ENCODE data around the gene GNG8. TPM values are rescaled to one million over a fixed set of nuclear protein-coding genes. Genes with fewer than 3 reads are reported as not detected.
A peak's percentile ranks its signal among the peaks of the same experiment; 100 is the strongest.

The GNG8 gene
- total and polyA plus RNA-seq, 10 of the 15 experiments (the other 5 are each of a cell fraction or from before 2014, with no cell fraction given): 1.2 to 6.6 (median 2.7) TPM; not detected in 6

- Histone ChIP-seq H3K9ac (ENCODE audit: control insufficient read depth, insufficient read depth, low read length) (no peak overlapping the region), H3K4me2 (ENCODE audit: control insufficient read depth, insufficient read depth) (peak overlapping the region; percentile 75), H3K27ac (ENCODE audit: control insufficient read depth, insufficient read depth) (no peak overlapping the region; the same call in 1 of the 2 replicates), H3K4me3 (no peak overlapping the region), H3K4me1 (ENCODE audit: control insufficient read depth, insufficient read depth, low read length) (peaks cover 27% of the 10 kb centered on the region), H2AFZ (ENCODE audit: control insufficient read depth, low read depth, low read length) (no peak overlapping the region), H3K79me2 (ENCODE audit: control insufficient read depth, insufficient read depth, low read length) (peaks cover 1% of the 10 kb centered on the region), H3K36me3 (ENCODE audit: control insufficient read depth in 2 of 2, insufficient read depth in 2 of 2, low read length in 1 of 2) (peaks cover 32 to 38% of the 10 kb centered on the region in 2 experiments), H3K27me3 (replicated peaks in 1 of 2; ENCODE audit: control insufficient read depth in 2 of 2, insufficient read depth in 2 of 2, low read length in 1 of 2) (no peaks in the 10 kb centered on the region), H4K20me1 (ENCODE audit: control insufficient read depth, insufficient read depth) (peaks cover 10% of the 10 kb centered on the region), H3K9me3 (replicated peaks; ENCODE audit: control insufficient read depth, insufficient read depth, low read length) (no peaks in the 10 kb centered on the region)
- ChIA-PET CTCF (interaction anchor here (0.7 to 13.7 kb wide), 11 partner anchors 10 to 257 kb away, joined by 3 to 434 read pairs (median 5); partner anchors contain the start of genes CALM3, DACT3, FKRP and GNG8), RAD21 (ENCODE audit: unreplicated experiment) (interaction anchor here (1.7 to 11.8 kb wide), 4 partner anchors 9 to 81 kb away, joined by 6 to 245 read pairs (median 28); partner anchors contain the start of genes CALM3 and DACT3), SMC1A (ENCODE audit: uncharacterized antibody, unreplicated experiment) (interaction anchor here (0.6 to 17.6 kb wide), 6 partner anchors 10 to 321 kb away, joined by 3 to 286 read pairs (median 4); partner anchors contain the start of genes CALM3 and DACT3), POLR2A (interaction anchor here (0.5 to 5.5 kb wide), 5 partner anchors 10 to 103 kb away, joined by 5 to 45 read pairs (median 7); partner anchors contain the start of genes CALM3, DACT3 and GNG8)
- ATAC-seq (peak; percentile 40), FAIRE-seq (no peak), DNase-seq (ENCODE audit: low read depth, low spot score) (no peak)
- intact Hi-C loops (cut with micrococcal nuclease; ENCODE audit: unreplicated experiment): loop anchor here (5.0 kb wide), 1 partner anchor 106 kb away; the partner anchor contains the start of gene PRKD2
- BruUV-seq (replicated peaks): no TSS peak
- in situ Hi-C loops (cut with MboI): loop anchor here (5.0 kb wide), 1 partner anchor 51 kb away; the partner anchor contains the start of gene DACT3
- 58% methylated on average over 17 of the region's 17 CpGs for WGBS (ENCODE audit: insufficient coverage, insufficient replicate concordance, low lambda C conversion rate, missing lambda C conversion rate)
- TF ChIP-seq BACH1 (IDR thresholded peaks at IDR 0.05; ENCODE audit: borderline replicate concordance): peak; percentile 19; the same call in 1 of the 2 replicates
- peak; percentile 57; the same call in 1 of the 2 replicates for TF ChIP-seq ATF2 (IDR thresholded peaks at IDR 0.05; ENCODE audit: low read length)
- TF ChIP-seq RUNX3 (IDR thresholded peaks at IDR 0.05; ENCODE audit: low read length): peak; percentile 98
- TF ChIP-seq ZNF384 (IDR thresholded peaks at IDR 0.05; ENCODE audit: borderline replicate concordance, low read depth, low read length): no peak
- TF ChIP-seq BHLHE40 (IDR thresholded peaks at IDR 0.05; ENCODE audit: borderline replicate concordance in 1 of 2, low read depth in 2 of 2, low read length in 1 of 2): peak; percentile 82 to 87
- TF ChIP-seq SMARCA5 (IDR thresholded peaks at IDR 0.05): no peak
- TF ChIP-seq HDGF (IDR thresholded peaks at IDR 0.05): peak; percentile 43; the same call in 1 of the 2 replicates
- peak; percentile 24; the same call in 1 of the 3 replicates for TF ChIP-seq POU2F2 (IDR thresholded peaks at IDR 0.05; ENCODE audit: borderline replicate concordance, low read depth, low read length)
- no peak for TF ChIP-seq CHD2 (IDR thresholded peaks at IDR 0.05; ENCODE audit: borderline replicate concordance, low read depth, low read length)
- peak in 1 of 2 experiments; percentile 51; a peak in 2 of 4 replicates for TF ChIP-seq IKZF2 (IDR thresholded peaks at IDR 0.05)
- TF ChIP-seq EED (IDR thresholded peaks at IDR 0.05; ENCODE audit: low read depth): peak; percentile 71; the same call in 1 of the 2 replicates
- no peak for TF ChIP-seq TAF1 (IDR thresholded peaks at IDR 0.05; ENCODE audit: borderline replicate concordance, low read depth, low read length)
- peak; percentile 88 for TF ChIP-seq POLR2AphosphoS2 (IDR thresholded peaks at IDR 0.05; ENCODE audit: low read depth, low read length)
- TF ChIP-seq IKZF1 (conservative IDR thresholded peaks at IDR 0.05): peak; percentile 52
- no peak for TF ChIP-seq GABPA (IDR thresholded peaks at IDR 0.05; ENCODE audit: low read depth)
- TF ChIP-seq IRF5 (IDR thresholded peaks at IDR 0.05; ENCODE audit: borderline replicate concordance): peak; percentile 53; the same call in 1 of the 2 replicates
- TF ChIP-seq CBFB (IDR thresholded peaks at IDR 0.05; ENCODE audit: low read depth): peak; percentile 71
- TF ChIP-seq PML (IDR thresholded peaks at IDR 0.05; ENCODE audit: low read length): peak; percentile 69; the same call in 1 of the 2 replicates
- TF ChIP-seq MLLT1 (IDR thresholded peaks at IDR 0.05): peak; percentile 55; the same call in 1 of the 2 replicates
- peak; percentile 74 for TF ChIP-seq POLR2A (IDR thresholded peaks at IDR 0.05; ENCODE audit: low read depth, low read length)
Observed at GRCh38 chr19:46610851-46611770, 24.9 kb downstream of the GNG8 start.
